Parathyroid adenoma (tissue), 2 donors: Measurements from ENCODE around the gene FOXN3.

ENCODE experiments used
- H2AFZ ChIP-seq: fragments of 300-600 bp; sonication (generic); one replicate; pipeline ENCODE4 v1.7.0; 2017; ENCODE audit warnings: antibody characterized with exemption, mild to moderate bottlenecking
- H3K27ac ChIP-seq: fragments of 300-600 bp; sonication (generic); one replicate; pipeline ENCODE4 v1.7.0; 2017
- H3K27me3 ChIP-seq: fragments of 300-600 bp; sonication (generic); one replicate; pipeline ENCODE4 v1.7.0; 2017; ENCODE audit warnings: low read length; ENCODE audit not compliant: control insufficient read depth, insufficient read depth
- H3K36me3 ChIP-seq: fragments of 300-600 bp; sonication (generic); one replicate; pipeline ENCODE4 v1.7.0; 2017; ENCODE audit warnings: low read length; ENCODE audit not compliant: control insufficient read depth, insufficient read depth
- H3K4me1 ChIP-seq: fragments of 300-600 bp; sonication (generic); one replicate; pipeline ENCODE4 v1.7.0; 2017; ENCODE audit warnings: control low read depth
- H3K4me2 ChIP-seq: fragments of 300-600 bp; sonication (generic); one replicate; pipeline ENCODE4 v1.7.0; 2017; ENCODE audit warnings: low read length
- H3K4me3 ChIP-seq: fragments of 300-600 bp; sonication (generic); one replicate; pipeline ENCODE4 v1.7.0; 2017; ENCODE audit warnings: low read depth, low read length
- H3K79me2 ChIP-seq: fragments of 300-600 bp; sonication (generic); one replicate; pipeline ENCODE4 v1.7.0; 2017; ENCODE audit warnings: control low read depth
- H3K9ac ChIP-seq: fragments of 300-600 bp; sonication (generic); one replicate; pipeline ENCODE4 v1.7.0; 2017; ENCODE audit warnings: mild to moderate bottlenecking
- H3K9me3 ChIP-seq: fragments of 300-600 bp; sonication (generic); one replicate; pipeline ENCODE4 v1.7.0; 2017; ENCODE audit warnings: low read length; ENCODE audit not compliant: control insufficient read depth
- TF ChIP-seq, protein P1 (sequence below): fragments of 300-600 bp; sonication (generic); IDR thresholded peaks from one replicate; pipeline ENCODE4 v1.7.0; 2017; ENCODE audit warnings: antibody characterized with exemption, mild to moderate bottlenecking
- donor health status: primary hyperparathyroidism.

FOXN3 gene

DNA sequence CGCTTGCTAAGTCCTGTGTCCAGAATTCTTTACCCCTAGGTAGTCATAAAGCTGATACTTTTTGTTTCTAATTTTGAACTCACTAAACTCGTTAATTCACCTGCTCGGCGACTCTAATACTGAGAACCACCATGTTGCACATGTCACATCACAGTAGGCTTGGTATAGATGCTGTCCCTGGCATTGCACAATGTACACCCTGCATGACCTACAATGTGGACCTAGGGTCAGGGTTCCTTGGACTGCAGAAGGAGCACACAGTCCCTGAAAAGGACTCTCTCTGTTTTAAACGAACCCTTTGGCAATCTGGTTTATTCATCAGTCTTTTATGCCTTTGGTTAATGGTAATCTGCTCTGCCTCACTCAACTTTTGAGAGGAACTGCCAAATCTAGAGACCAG lies 272.4 kb downstream of the FOXN3 start:
- Histone ChIP-seq H3K27me3 (no peaks in the 10 kb centered on the region), H3K4me3 (no peak overlapping the region), H3K27ac (no peak overlapping the region), H3K79me2 (no peaks in the 10 kb centered on the region), H3K9me3 (no peaks in the 10 kb centered on the region), H3K4me2 (no peak overlapping the region), H3K36me3 (no peaks in the 10 kb centered on the region), H3K9ac (no peak overlapping the region), H2AFZ (no peak overlapping the region), H3K4me1 (no peaks in the 10 kb centered on the region)
- TF ChIP-seq, protein P1, sequence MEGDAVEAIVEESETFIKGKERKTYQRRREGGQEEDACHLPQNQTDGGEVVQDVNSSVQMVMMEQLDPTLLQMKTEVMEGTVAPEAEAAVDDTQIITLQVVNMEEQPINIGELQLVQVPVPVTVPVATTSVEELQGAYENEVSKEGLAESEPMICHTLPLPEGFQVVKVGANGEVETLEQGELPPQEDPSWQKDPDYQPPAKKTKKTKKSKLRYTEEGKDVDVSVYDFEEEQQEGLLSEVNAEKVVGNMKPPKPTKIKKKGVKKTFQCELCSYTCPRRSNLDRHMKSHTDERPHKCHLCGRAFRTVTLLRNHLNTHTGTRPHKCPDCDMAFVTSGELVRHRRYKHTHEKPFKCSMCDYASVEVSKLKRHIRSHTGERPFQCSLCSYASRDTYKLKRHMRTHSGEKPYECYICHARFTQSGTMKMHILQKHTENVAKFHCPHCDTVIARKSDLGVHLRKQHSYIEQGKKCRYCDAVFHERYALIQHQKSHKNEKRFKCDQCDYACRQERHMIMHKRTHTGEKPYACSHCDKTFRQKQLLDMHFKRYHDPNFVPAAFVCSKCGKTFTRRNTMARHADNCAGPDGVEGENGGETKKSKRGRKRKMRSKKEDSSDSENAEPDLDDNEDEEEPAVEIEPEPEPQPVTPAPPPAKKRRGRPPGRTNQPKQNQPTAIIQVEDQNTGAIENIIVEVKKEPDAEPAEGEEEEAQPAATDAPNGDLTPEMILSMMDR = no peak

DNA sequence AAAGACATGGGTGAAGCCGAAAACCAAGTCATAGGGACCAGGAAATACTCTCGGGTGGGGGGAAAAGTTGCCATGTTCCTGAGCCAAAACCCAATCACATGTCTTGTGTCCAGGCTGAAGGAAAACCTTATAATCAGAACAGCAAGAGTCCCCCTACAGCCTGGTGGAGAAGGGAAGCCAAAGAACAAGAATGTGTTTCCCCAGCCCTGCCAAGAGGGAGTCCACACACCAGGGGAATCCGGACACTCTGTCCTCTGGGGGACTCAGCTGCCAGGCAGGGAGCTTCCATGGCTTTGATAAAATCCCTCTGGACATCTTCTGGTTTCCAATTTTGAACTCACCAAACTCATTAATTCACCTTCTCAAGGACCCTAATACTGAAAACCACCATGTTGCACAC lies 273.0 kb downstream of the FOXN3 start:
- Histone ChIP-seq H2AFZ (no peak overlapping the region), H3K4me2 (no peak overlapping the region)

DNA sequence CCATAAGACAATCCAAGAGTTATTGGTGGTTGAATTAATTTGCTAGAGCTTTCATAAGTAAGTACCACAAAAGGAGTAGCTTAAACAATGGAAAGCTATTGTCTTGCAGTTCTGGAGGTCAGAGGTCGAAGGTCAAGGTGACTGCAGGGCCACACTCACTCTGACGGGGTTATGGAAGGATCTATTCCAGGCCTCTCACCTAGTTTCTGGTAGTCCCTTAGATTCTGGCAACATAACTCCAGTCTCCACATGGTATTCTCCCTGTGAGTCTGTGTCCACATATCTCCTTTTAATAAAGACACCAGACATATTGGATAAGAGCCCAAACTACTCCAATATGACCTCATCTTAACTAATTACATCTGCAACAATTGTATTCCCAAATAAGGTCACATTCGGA lies 273.4 kb downstream of the FOXN3 start:
- Histone ChIP-seq H3K36me3 (no peaks in the 10 kb centered on the region), H3K27ac (no peak overlapping the region), H3K27me3 (no peaks in the 10 kb centered on the region), H3K4me2 (no peak overlapping the region), H3K79me2 (no peaks in the 10 kb centered on the region), H3K9ac (no peak overlapping the region), H3K4me1 (no peaks in the 10 kb centered on the region), H2AFZ (no peak overlapping the region), H3K4me3 (no peak overlapping the region), H3K9me3 (no peaks in the 10 kb centered on the region)
- TF ChIP-seq, protein P1 = no peak

More for the DNA sequence above, 273.0 kb downstream of the FOXN3 start:
- H3K36me3 ChIP-seq = no peaks in the 10 kb centered on the region
- no peak overlapping the region for H3K27ac ChIP-seq
- no peaks in the 10 kb centered on the region for H3K79me2 ChIP-seq
- H3K9ac ChIP-seq = no peak overlapping the region
- H3K4me3 ChIP-seq = no peak overlapping the region
- no peaks in the 10 kb centered on the region for H3K4me1 ChIP-seq
- H3K9me3 ChIP-seq = no peaks in the 10 kb centered on the region
- TF ChIP-seq, protein P1 = no peak
- no peaks in the 10 kb centered on the region for H3K27me3 ChIP-seq

DNA sequence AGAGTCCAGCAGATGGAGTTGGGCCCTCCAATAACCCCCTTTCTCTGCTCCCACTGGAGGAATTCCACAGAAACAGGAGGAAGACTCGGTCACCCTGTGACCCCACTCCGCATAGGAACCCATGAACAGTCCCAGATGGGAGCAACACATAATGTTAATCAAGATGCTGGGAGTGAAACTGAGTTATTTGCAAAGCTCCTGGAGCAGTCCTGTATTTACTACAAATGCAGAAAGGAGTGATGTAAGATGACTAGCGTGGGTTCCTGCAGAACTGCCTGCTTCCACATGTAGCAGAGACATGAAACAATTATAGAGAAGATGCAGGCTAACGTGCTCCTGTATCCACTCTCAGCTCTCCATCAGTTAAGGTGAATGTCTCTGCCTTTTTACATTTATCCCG lies 274.7 kb downstream of the FOXN3 start:
- H3K79me2 ChIP-seq = no peaks in the 10 kb centered on the region
- no peaks in the 10 kb centered on the region for H3K27me3 ChIP-seq
- no peak overlapping the region for H3K9ac ChIP-seq
- no peak overlapping the region for H3K27ac ChIP-seq
- H3K4me1 ChIP-seq = no peaks in the 10 kb centered on the region
- H3K4me2 ChIP-seq = no peak overlapping the region
- H3K4me3 ChIP-seq = no peak overlapping the region
- H3K9me3 ChIP-seq = no peaks in the 10 kb centered on the region
- TF ChIP-seq, protein P1 = no peak
- no peaks in the 10 kb centered on the region for H3K36me3 ChIP-seq
- no peak overlapping the region for H2AFZ ChIP-seq

DNA sequence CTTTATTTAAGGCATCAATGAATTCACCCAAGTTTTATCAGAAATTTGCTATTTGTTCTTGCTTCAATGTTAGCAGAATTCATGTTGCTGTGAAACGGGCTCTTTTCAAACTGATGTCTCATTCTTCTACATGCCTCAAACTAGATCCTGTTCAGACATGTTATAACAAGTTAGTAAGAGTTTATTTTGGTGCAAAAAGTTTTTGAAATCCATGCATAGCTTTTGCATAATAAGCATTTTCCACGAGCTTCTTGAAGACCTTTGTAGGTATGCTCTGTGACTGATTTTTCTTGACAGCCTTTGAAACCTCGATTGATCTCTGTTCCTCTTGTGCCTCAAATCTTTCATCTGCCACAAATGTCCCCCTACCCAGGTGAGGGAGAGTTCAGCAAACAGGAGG lies 275.2 kb downstream of the FOXN3 start:
- Histone ChIP-seq H3K79me2 (no peaks in the 10 kb centered on the region), H3K36me3 (no peaks in the 10 kb centered on the region), H3K9ac (no peak overlapping the region), H2AFZ (no peak overlapping the region), H3K27me3 (no peaks in the 10 kb centered on the region), H3K4me2 (no peak overlapping the region), H3K9me3 (no peaks in the 10 kb centered on the region), H3K27ac (no peak overlapping the region), H3K4me3 (no peak overlapping the region), H3K4me1 (no peaks in the 10 kb centered on the region)
- TF ChIP-seq, protein P1 = no peak
